Lower leg skin (tissue), 3 donors: ENCODE data around the gene APPBP2.

Experiments
- POLR2A ChIP-seq, 2 donors: fragments of 450-650 bp; IDR thresholded peaks; one replicate each; pipeline ENCODE4 v1.6.1; 2016 to 2017; ENCODE audit warnings: antibody characterized with exemption in 2 of 2, mild to moderate bottlenecking in 1 of 2, moderate library complexity in 1 of 2
- TF ChIP-seq, protein P1 (sequence below), 3 donors: fragments of 450-650 bp; IDR thresholded peaks; one replicate each; pipeline ENCODE4 v1.5.1; 2016; ENCODE audit warnings: antibody characterized with exemption in 3 of 3, mild to moderate bottlenecking in 3 of 3, moderate library complexity in 2 of 3

DNA sequence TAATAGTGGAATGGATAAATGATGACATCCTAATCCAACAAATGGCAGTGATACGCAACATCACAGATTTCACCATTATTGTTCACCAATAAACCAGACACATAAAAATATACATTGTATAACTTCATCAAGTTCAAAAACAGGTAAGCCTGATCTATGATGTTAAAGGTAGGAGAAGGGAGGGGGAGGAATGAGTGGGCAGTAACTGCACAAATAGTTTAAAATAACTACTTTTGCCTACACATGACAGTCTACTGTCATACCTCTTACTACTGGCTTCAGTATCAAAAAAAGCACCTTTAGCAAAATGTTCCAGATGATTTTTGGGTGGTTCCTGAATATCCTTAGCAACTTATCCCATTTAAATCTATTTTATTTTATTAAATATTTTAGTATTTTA, 75.0 kb downstream of the APPBP2 start:
- TF ChIP-seq, protein P1, sequence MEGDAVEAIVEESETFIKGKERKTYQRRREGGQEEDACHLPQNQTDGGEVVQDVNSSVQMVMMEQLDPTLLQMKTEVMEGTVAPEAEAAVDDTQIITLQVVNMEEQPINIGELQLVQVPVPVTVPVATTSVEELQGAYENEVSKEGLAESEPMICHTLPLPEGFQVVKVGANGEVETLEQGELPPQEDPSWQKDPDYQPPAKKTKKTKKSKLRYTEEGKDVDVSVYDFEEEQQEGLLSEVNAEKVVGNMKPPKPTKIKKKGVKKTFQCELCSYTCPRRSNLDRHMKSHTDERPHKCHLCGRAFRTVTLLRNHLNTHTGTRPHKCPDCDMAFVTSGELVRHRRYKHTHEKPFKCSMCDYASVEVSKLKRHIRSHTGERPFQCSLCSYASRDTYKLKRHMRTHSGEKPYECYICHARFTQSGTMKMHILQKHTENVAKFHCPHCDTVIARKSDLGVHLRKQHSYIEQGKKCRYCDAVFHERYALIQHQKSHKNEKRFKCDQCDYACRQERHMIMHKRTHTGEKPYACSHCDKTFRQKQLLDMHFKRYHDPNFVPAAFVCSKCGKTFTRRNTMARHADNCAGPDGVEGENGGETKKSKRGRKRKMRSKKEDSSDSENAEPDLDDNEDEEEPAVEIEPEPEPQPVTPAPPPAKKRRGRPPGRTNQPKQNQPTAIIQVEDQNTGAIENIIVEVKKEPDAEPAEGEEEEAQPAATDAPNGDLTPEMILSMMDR (IDR thresholded peaks at IDR 0.05), result no peak
- no peak for TF ChIP-seq POLR2A (IDR thresholded peaks at IDR 0.05)
